SHP77 (cell line): ENCODE measurements around the gene MARS1.

Source experiments
- DNase-seq, 2 experiments: peaks; one replicate each; lab custom pipeline; 2025; lab: John Stamatoyannopoulos, UW

Gene MARS1

DNA sequence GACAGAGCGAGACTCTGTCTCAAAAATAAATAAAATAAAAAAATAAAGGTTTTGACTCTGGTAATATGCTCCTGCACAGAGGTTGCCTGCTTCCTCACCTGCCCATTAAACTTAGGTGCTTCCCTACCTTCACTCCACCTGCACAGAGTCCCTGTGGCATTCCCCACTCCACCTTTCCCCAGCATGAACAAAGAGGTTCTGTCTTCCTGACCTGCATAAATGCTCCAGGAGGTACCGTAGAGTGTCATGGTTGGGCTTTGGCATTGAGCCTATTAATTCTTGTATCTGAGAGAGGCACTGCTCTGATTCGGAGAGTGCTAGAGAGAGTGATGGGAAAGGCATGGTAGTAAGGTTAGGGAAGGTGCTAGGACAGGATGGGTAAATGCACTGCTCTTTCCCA lies 14.5 kb upstream of the MARS1 start:
- DNase-seq: no peak

- DNase-seq: no peak
These were observed 14.0 kb upstream of the MARS1 start for GRCh38 chr12:57473886-57474285.

DNA sequence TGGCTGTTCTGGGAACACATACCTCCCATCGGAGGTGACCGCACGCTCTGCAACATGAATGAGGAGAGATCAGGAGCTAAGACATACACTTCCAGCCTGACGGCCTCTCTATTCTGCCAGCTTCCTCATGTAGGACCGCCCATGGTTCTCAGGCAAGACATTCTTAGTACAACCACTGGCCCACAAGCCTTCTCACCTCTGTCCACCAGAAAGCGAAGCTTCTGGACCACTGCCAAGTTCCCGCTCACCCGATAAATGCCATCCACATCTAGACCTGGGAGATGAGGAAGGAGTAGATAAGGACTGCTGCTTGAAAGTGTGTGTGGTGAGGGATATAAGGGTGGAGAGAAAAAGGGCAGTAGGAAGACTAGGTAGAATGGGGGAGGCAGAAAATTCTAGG lies 13.4 kb upstream of the MARS1 start:
- DNase-seq: no peak

DNA sequence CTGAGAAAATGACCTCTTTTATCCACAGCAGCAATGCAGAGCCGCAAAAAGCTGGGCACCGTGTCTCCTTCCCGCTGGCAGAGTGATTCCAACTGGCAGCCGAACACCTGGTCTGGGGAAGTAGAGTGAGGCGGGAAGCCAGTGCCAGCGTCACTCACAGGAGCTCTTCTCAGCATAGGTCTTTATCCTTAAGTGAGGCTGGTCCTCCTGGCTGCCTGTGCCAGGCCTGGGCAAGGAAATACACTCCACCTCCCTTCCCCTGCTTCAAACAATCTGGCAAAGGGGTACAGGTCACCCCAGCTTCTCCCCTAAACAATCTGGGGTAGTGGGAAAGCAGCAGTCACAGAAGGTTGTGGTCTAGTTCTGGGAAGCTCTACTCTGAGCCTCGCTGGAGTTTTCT lies 13.0 kb upstream of the MARS1 start:
- DNase-seq: no peak

DNA sequence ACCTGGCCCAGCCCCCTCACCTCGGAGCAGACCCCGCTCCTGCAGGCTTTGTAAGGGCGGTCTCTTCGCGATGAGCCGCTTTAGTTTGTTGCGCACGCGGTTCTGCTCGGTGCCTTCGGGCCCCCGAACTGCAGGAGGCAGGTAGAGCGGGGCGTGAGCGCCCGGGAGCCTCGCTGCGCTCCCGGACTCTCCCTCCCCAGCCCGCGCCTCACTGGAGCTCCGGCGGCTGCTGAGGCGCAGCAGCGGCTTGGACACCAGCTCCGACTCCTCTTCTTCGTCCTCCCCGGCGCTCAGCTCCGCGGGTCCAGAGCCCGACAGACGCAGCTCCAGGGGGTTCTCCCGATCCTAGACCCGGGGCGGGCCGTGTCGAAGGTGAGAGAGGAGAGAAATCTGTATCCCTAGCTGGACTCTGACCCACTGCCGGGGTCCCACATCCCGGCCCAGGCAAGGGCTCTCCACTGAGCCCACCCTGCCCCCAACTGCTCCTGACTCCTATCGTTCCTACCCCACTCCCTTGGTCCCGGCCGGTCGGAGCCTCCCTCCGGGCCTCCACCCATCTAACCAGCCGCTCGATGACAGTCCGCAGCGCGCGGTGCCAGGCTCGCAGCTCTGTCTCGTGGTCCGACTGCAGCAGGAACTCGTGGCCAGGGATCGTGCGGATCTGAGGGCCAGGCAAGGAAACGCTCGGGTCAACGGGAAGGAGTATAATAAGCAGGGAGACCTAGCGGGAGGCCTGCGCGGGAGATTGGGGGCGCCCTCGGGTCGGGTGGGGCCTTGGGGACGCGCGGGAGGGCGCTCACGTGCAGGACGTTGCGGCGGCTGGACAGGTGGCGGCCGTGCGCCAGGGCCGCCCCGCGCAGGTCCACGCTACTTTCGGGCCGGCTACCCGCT lies 12.4 kb upstream of the MARS1 start:
- DNase-seq: no peak

DNA sequence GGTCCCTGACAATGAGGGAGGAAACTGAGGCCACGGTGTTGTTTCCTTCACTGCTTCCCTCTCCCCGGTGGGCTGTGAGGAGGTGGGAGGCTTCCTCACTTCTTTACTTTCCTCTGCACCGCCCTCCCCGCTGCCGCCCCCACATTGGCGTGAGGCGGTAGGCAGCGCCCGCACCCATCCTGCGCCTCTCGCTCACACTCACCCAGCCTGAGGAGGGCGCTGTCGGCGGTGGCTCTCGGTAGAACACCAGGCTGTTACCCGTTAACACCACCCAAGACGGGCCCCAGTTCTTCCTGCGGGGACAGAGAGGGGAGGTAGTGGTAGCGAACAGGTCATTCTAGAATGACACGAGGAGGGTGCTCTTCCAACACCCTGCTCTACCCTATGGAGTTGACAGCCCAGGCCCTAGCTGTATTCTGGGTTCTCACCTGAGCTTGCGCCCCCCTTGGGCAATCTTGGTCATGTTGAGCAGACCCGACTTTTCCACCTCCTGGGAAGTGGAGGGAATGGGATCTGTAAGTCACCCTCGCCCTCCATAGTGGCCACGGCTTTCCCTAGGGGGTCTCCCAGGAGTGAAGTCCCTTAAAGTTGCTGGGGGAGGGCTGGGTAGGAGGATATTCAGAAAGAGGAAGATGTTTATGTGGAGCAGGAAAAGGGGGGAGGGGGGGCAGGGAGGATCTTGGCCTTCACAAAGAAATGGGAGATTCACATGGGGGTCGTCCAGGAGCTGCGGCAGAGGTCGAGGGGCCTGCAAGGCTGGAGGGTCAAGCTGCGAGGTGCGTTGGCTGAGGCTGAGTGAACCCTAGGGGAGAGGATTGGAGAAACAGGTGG lies 11.5 kb upstream of the MARS1 start:
- DNase-seq: no peak

DNA sequence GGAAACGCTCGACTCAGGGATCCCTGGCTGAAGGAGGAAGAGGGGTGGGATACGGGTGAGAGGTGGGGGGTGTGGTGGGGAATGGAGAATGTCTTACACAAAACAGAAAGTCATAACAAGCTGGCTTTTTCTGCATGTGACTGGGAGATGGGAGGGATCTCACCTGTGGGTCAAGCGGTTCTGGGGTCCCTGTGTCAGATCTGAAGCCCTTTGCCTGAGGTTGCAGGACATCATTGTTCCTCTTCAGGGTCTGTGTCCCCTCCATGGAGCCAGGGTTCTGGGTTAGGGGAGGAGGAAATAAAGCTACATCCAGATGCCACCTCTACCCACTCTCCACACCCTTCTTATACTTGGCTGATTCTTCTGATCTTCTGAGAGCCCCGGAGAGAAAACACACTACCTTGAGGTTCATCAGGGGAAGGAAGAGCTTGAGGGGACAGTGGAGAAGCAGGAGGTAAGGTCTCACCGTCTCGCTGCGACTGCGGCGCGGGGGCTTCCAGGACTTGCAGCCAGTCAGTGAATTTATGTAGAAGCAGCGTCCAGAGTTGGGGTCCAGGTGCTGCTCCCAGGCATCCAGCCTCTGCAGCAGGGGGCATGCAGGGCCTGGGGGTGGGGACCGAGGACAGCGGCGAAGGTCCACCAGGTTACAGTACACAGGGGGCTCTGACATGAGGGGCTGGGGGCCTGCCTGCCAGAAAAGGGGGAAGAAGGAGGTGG lies 10.7 kb upstream of the MARS1 start:
- no peak for DNase-seq

DNA sequence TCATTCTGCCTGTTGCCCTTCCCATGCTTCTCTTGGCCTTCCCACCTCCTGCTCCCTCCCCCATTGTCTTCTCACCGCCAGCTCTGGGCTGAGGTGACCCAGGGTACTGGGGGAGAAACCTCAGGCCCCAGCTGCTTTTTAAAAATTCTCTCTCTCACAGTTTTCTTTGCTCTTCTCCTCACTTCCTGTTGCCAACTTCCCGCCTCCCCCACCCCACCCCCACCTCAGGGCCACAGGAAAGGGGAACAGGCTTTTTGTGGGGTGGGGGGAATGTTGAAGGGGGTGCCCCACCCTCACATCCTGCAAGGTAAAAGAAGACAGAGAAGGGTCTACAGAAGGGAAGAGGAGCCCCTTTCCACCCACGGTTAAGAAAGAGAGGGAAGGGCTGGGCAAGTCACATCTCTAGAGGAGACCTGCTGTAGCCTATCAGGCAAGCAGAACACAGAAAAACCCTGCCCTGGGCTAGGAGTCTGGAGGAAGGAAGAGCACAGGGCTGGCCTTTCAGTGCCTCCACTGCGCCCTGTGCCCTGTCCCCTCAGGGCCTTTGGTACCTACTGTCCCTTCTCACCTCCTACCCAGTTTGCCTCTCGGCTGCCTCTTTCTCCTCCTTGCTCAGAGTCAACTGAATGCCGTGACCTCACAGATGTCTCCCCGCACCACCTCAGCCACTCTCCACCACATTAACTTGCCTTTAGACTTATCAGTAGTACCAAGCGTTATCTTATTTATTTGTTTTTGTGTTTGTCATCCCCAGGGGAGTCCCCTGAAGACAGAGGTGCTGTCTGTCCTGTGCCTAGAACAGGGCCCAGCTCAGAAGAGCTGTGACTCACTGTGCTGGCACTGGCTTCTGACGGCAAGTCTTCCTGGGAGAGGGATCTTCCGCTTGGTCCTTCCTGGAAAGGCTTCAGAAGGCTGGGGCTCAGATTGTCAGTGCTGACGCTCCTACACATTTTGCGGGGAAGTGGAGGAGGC lies 9.9 kb upstream of the MARS1 start:
- DNase-seq: no peak

- no peak for DNase-seq
These were observed 8.9 kb upstream of the MARS1 start for GRCh38 chr12:57479043-57479375.

DNA sequence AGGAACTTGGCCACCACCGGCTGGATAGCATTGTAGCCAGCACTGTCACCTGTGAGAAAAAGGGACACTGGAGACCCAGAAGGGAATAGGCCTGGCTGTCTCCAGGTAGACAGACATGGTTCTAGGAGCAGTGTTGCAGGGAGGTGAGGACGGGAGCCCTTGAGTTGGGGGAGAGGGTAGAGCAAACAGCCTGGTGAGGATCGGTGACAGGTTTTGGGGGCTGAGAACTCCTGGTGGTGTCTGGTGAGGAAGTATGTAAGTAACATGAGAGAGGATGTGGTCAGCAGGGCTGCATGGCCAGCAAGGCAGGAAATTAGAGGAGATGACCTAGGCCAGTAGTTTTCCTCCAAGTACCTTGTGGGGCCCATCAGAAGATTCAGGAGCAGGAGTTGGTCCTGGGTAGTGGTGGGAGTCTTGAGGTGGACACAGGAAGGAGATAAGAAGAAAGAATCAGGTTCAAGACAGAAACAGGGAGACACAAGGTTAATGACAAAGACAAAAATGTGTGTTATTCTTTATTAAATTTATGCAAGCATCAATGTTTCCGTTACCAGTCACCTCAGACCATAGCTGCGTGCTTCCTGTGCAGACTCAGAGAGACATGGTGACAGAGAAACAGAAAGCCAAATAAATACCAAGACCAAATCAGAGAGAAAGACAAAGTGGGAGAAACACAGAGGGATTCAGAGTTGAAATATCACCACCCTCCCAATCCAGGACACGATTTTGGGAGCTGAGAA lies 8.3 kb upstream of the MARS1 start, which contains the start of gene ARHGAP9:
TSS of gene ARHGAP9 (minus strand) at position 491 of the 740 bp plus-strand sequence. CDS start at position 31, 460 bp downstream.
- no peak for DNase-seq

- no peak for DNase-seq
These were observed 6.2 kb upstream of the MARS1 start for GRCh38 chr12:57481671-57482070.

DNA sequence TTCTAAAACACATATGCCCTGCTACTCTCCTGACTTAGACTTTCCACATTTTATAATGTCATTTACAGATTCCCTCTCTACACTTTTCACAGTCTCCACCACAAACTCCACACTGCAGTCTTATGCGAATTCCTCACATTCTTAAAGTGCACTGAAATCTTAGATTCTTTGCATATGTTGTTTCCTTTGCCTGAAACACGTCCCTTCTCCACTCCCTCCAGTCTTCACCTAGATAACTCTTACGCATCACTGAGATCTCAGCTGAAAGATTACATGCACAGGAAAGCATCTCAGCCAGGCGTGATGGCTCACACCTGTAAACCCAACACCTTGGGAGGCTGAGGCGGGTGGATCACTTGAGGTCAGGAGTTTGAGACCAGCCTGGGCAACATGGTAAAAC lies 4.4 kb upstream of the MARS1 start:
- no peak for DNase-seq

DNA sequence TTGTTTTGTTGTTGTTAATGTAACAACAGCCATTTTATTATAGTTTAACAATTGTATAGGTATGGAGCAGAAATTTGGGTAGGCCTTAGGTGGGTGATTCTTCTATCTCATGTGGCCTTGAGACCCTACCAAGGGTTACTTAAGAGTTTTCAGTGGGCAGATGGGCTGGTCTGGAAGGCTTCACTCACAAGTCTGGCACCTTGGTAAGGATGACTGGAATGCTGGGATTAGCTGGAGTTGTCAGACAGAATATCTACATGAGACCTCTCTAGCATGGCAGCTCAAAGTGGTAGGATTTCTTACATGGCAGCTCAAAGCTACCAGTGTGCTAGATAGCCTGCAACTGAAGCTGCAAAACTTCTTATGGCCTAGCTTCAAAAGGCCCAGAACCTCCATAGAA lies 2.2 kb upstream of the MARS1 start:
- no peak for DNase-seq

- DNase-seq: no peak
These were observed 742 bp upstream of the MARS1 start for GRCh38 chr12:57487055-57487596.

DNA sequence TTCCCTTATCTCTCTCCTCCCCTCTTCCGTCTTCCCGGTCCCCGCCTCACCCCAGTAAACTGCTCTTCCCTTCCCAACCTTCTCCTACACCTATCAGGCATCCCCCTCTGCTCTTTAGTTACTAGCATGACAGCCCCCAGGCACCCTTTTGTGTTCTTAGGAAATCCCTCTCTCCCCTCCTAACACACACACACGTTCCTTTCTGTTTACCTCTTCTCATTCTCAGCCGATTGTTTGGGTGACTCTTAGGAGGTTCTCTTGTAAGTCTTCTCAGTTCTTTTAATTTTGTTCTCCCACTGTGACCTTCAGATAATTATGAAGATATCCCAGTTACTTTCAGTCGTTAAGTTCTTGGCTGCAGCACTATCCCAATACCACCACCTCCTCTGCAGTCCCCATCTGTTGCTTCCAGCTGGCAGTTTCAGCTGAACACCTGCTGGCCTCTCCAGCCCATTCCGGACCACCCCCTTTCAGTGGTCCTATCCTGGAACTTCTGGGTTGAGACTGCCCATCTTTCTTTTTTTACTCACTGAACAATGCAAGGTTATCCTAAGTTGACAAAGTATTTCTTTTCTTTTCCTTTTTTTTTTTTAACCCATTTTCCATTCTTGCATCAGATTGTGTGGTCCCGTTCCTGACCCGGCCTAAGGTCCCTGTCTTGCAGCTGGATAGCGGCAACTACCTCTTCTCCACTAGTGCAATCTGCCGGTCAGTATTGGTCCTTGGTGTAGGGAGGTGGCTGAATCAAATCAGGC lies 711 bp downstream of the MARS1 start:
- no peak for DNase-seq

- no peak for DNase-seq
These were observed 1.3 kb downstream of the MARS1 start for GRCh38 chr12:57489157-57489641.

DNA sequence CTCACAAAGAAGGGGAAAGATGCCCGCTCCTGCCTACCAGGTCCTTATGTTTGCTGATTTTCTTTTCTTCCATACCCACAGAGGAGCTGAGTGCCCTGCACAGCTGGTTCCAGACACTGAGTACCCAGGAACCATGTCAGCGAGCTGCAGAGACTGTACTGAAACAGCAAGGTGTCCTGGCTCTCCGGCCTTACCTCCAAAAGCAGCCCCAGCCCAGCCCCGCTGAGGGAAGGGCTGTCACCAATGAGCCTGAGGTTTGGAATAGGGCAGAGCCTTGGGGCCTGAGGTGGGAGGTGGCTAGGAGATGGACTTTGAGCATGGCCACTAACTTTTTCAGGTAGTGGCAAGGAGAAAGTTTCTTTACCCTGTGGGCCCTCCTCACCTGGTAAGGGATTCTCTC lies 2.3 kb downstream of the MARS1 start:
- DNase-seq: no peak

GRCh38 chr12:57491393-57492280 lies 3.8 kb downstream of the MARS1 start:
- DNase-seq: no peak
